Natural killer cell (primary cell): ENCODE data around the gene L3HYPDH. TPM values are rescaled to one million over a fixed set of nuclear protein-coding genes. Genes with fewer than 3 reads are reported as not detected.

Experiments
- ATAC-seq, 3 donors: fragments of 150-1000 bp in 2 of 3; fragments of 200-7000 bp in 1 of 3; cut with Tn5 transposase; 1 replicate in 1 of 3; 2 replicates in 2 of 3; pipeline ENCODE4 v1.10.0; 2021; ENCODE audit warnings: mild to moderate bottlenecking in 2 of 3, moderate library complexity in 2 of 3
- DNase-seq, 2 donors: peaks; one replicate each; pipeline versions ENCODE4 v3.0.0 to v3.0.0-alpha.2; 2013 to 2021; ENCODE audit warnings: mixed read lengths in 1 of 2
- H3K27ac ChIP-seq: one replicate; pipeline ENCODE4 v1.5.1; 2013; ENCODE audit warnings: mild to moderate bottlenecking, low read length
- H3K27me3 ChIP-seq: one replicate; pipeline ENCODE4 v1.6.1; 2013; ENCODE audit warnings: low read length; ENCODE audit not compliant: control insufficient read depth, insufficient read depth
- H3K36me3 ChIP-seq: one replicate; pipeline ENCODE4 v1.6.1; 2013; ENCODE audit warnings: low read length; ENCODE audit not compliant: control insufficient read depth, insufficient read depth
- H3K4me1 ChIP-seq: one replicate; pipeline ENCODE4 v1.6.1; 2013; ENCODE audit warnings: low read length; ENCODE audit not compliant: control insufficient read depth, insufficient read depth
- H3K4me3 ChIP-seq: one replicate; pipeline ENCODE4 v1.5.1; 2013; ENCODE audit warnings: low read length
- H3K9me3 ChIP-seq: one replicate; pipeline ENCODE4 v1.6.1; 2013; ENCODE audit warnings: low read length; ENCODE audit not compliant: control insufficient read depth, insufficient read depth
- H3K27ac Mint-ChIP-seq, 2 donors: one replicate each; pipeline ENCODE4 v1.8.0; 2022; ENCODE audit warnings: mild to moderate bottlenecking in 2 of 2, mixed read lengths in 2 of 2, moderate library complexity in 1 of 2
- H3K27me3 Mint-ChIP-seq, 2 donors: one replicate each; pipeline ENCODE4 v1.8.0; 2022; ENCODE audit warnings: low read depth in 2 of 2, mixed read lengths in 2 of 2
- H3K36me3 Mint-ChIP-seq: one replicate; pipeline ENCODE4 v1.8.0; 2022; ENCODE audit warnings: mixed read lengths
- H3K4me1 Mint-ChIP-seq, 2 donors: one replicate each; pipeline ENCODE4 v1.8.0; 2022; ENCODE audit warnings: mixed read lengths in 2 of 2
- H3K4me3 Mint-ChIP-seq: one replicate; pipeline ENCODE4 v1.8.0; 2022; ENCODE audit warnings: mild to moderate bottlenecking, moderate library complexity, mixed read lengths
- H3K9me3 Mint-ChIP-seq, 2 donors: one replicate each; pipeline ENCODE4 v1.8.0; 2022; ENCODE audit warnings: mixed read lengths in 2 of 2
- CTCF ChIP-seq: fragments of 200-600 bp; IDR thresholded peaks from one replicate; pipeline ENCODE4 v1.8.0; 2022; ENCODE audit warnings: antibody characterized with exemption
- WGBS: methylation state at CpG from one replicate; pipeline ENCODE4 v1.1.7; 2013; ENCODE audit warnings: missing lambda C conversion rate; ENCODE audit not compliant: insufficient coverage; 5-methylcytosine and 5-hydroxymethylcytosine counted together
- intact Hi-C: fragments of 100-400 bp; cut with micrococcal nuclease; formaldehyde crosslinking; loops from one replicate; pipeline ENCODE4 v1.14.2; 2022
- total RNA-seq, 4 donors: library from RNA; stranded (reverse); fragments of 120-200 nt in 1 of 4; gene quantifications; one replicate each; pipeline versions ENCODE4 v1.2.3 to v1.2.4, GENCODE V29; 2013 to 2022

L3HYPDH gene
- total RNA-seq, 3 donors from 2014 or later (not counting 1 experiment from before 2014, with no cell fraction given), result 13.3 to 18.8 (median 16.5) TPM

GRCh38 chr14:59478540-59478939, 5.7 kb downstream of the L3HYPDH start:
- Mint-ChIP-seq H3K9me3 (no peaks in the 10 kb centered on the region), H3K27me3 (no peaks in the 10 kb centered on the region), H3K36me3 (no peaks in the 10 kb centered on the region), H3K4me3 (no peak overlapping the region), H3K27ac (no peak overlapping the region), H3K4me1 (peaks cover 31 to 36% of the 10 kb centered on the region in 2 donors)
- H3K4me1 ChIP-seq, result peaks cover 17% of the 10 kb centered on the region
- no peaks in the 10 kb centered on the region for H3K27me3 ChIP-seq
- H3K27ac ChIP-seq, result no peak overlapping the region
- ATAC-seq (no peak), DNase-seq (no peak)
- intact Hi-C loops, result no loop called here
- no peak for TF ChIP-seq CTCF
- 94% methylated on average over 3 of the region's 3 CpGs for WGBS
- H3K4me3 ChIP-seq, result no peak overlapping the region
- peaks cover 18% of the 10 kb centered on the region for H3K36me3 ChIP-seq
- H3K9me3 ChIP-seq, result no peaks in the 10 kb centered on the region

GRCh38 chr14:59475709-59476108, 8.5 kb downstream of the L3HYPDH start:
- H3K36me3 ChIP-seq, result peaks cover 26% of the 10 kb centered on the region
- no peak for DNase-seq
- Mint-ChIP-seq H3K4me3 (no peak overlapping the region), H3K4me1 (peaks cover 9% of the 10 kb centered on the region in 2 donors), H3K27me3 (no peaks in the 10 kb centered on the region), H3K9me3 (no peaks in the 10 kb centered on the region), H3K36me3 (no peaks in the 10 kb centered on the region), H3K27ac (no peak overlapping the region)
- intact Hi-C loops, result no loop called here
- no peak for ATAC-seq
- no peaks in the 10 kb centered on the region for H3K27me3 ChIP-seq
- no peak overlapping the region for H3K27ac ChIP-seq
- H3K4me3 ChIP-seq, result no peak overlapping the region
- H3K9me3 ChIP-seq, result no peaks in the 10 kb centered on the region
- no peak for TF ChIP-seq CTCF
- 80% methylated on average over 1 of the region's 1 CpG for WGBS
- H3K4me1 ChIP-seq, result peaks cover 1% of the 10 kb centered on the region

- Histone ChIP-seq H3K4me3 (no peak overlapping the region), H3K36me3 (peaks cover 30% of the 10 kb centered on the region), H3K27me3 (no peaks in the 10 kb centered on the region), H3K27ac (no peak overlapping the region), H3K4me1 (no peaks in the 10 kb centered on the region), H3K9me3 (no peaks in the 10 kb centered on the region)
- no peak for DNase-seq
- WGBS, result 100% methylated on average over 1 of the region's 1 CpG
- TF ChIP-seq CTCF, result no peak
- Mint-ChIP-seq H3K9me3 (no peaks in the 10 kb centered on the region), H3K27me3 (no peaks in the 10 kb centered on the region), H3K4me3 (no peak overlapping the region), H3K4me1 (no peaks in the 10 kb centered on the region), H3K27ac (no peak overlapping the region), H3K36me3 (no peaks in the 10 kb centered on the region)
- no peak for ATAC-seq
- intact Hi-C loops, result no loop called here
Observed at GRCh38 chr14:59474172-59474571, 10.0 kb downstream of the L3HYPDH start.
